Body of pancreas (tissue), 4 donors: Measurements from ENCODE around the gene IER3IP1. TPM values are rescaled to one million over a fixed set of nuclear protein-coding genes. Genes with fewer than 3 reads are reported as not detected.
A peak's percentile ranks its signal among the peaks of the same experiment; 100 is the strongest.

ENCODE experiments used
- ATAC-seq: fragments of 150-250 bp; one replicate; pipeline ENCODE4 v1.9.1; 2016
- DNase-seq, 4 donors: peaks; one replicate each; pipeline ENCODE4 v3.0.0-alpha.2; 2019
- H3K27ac ChIP-seq, 4 donors: fragments of 200-600 bp; sonication (generic); 1 replicate in 3 of 4; 2 replicates in 1 of 4; pipeline versions ENCODE4 v1.5.1 to v1.6.1; 2016 to 2019; ENCODE audit warnings: mild to moderate bottlenecking in 1 of 4, mixed read lengths in 1 of 4, moderate library complexity in 1 of 4
- H3K27me3 ChIP-seq, 2 donors: fragments of 200-600 bp; sonication (generic); one replicate each; pipeline ENCODE4 v1.6.0; 2016; ENCODE audit warnings: mild to moderate bottlenecking in 1 of 2
- H3K36me3 ChIP-seq, 2 donors: fragments of 200-600 bp; sonication (generic); replicated peaks in 1 of 2; 2 replicates each; pipeline ENCODE4 v1.5.1; 2016; ENCODE audit warnings: low read depth in 2 of 2; ENCODE audit not compliant: insufficient read depth in 1 of 2
- H3K4me1 ChIP-seq: fragments of 200-600 bp; sonication (generic); one replicate; pipeline ENCODE4 v1.6.0; 2016
- H3K4me3 ChIP-seq, 2 donors: fragments of 200-600 bp; sonication (generic); 1 replicate in 1 of 2; 2 replicates in 1 of 2; pipeline ENCODE4 v1.5.1; 2016 to 2019
- H3K9me3 ChIP-seq, 3 donors: fragments of 200-600 bp; sonication (generic); 1 replicate in 2 of 3; 2 replicates in 1 of 3; pipeline ENCODE4 v1.5.1; 2016
- POLR2A ChIP-seq, 3 donors: fragments of 450-650 bp; IDR thresholded peaks; one replicate each; pipeline ENCODE4 v1.6.1; 2016; ENCODE audit warnings: antibody characterized with exemption in 3 of 3, mild to moderate bottlenecking in 2 of 3
- WGBS, 2 donors: methylation state at CpG; one replicate each; pipeline ENCODE4 v1.1.5; 2017; 5-methylcytosine and 5-hydroxymethylcytosine counted together
- intact Hi-C: fragments of 100-400 bp; cut with DNase I; formaldehyde crosslinking; loops from one replicate; pipeline ENCODE4 v1.15.1; 2023
- total RNA-seq, 2 donors: library from RNA; depleted of rRNA; stranded (reverse); fragments of >200 nt; gene quantifications; one replicate each; pipeline ENCODE4 v1.1.0, GENCODE V29; 2016
- TF ChIP-seq, protein P1 (sequence below), 7 experiments: fragments of 450-650 bp in 4 of 7; fragments of 200-600 bp in 3 of 7; sonication (generic) in 3 of 7; IDR thresholded peaks; one replicate each; pipeline ENCODE4 v1.5.1; 2016 to 2019; ENCODE audit warnings: antibody characterized with exemption in 7 of 7

Gene IER3IP1
- total RNA-seq, 2 donors from 2014 or later, result 5.6 to 8.0 TPM

DNA sequence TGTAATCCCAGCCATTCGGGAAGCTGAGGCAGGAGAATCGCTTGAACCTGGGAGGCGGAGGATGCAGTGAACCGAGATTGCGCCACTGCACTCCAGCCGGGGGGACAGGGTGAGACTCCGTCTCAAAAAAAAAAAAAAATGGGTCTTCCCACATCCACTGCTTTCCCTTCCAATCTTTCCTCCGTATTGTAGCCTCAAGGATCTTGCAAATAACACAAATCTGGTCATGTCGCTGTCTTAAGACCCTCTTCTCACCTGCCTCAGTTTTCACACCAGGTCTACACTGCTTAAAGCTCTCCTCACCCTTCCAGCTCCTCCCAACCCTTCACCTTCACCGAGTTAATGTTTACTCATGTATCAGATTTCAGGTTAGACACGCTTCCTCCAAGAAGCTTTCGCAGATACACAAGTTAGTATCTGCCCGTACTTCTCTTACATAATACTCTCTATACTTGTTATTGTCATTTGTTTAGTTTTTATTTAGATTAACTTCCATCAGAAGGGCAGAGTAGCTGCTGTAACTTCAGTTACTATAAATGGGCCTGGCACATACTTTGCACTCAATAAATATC lies 1.5 kb downstream of the IER3IP1 start:
- H3K27ac ChIP-seq, result peak overlapping the region in 1 of 4 donors; percentile 3
- H3K4me1 ChIP-seq, result peaks cover 17% of the 10 kb centered on the region
- no peaks in the 10 kb centered on the region for H3K27me3 ChIP-seq
- no peaks in the 10 kb centered on the region for H3K36me3 ChIP-seq
- peak in 2 of 4 donors; percentile 19 to 27 for DNase-seq
- no peak overlapping the region for H3K4me3 ChIP-seq
- ATAC-seq, result no peak
- H3K9me3 ChIP-seq, result no peaks in the 10 kb centered on the region
- TF ChIP-seq, protein P1, sequence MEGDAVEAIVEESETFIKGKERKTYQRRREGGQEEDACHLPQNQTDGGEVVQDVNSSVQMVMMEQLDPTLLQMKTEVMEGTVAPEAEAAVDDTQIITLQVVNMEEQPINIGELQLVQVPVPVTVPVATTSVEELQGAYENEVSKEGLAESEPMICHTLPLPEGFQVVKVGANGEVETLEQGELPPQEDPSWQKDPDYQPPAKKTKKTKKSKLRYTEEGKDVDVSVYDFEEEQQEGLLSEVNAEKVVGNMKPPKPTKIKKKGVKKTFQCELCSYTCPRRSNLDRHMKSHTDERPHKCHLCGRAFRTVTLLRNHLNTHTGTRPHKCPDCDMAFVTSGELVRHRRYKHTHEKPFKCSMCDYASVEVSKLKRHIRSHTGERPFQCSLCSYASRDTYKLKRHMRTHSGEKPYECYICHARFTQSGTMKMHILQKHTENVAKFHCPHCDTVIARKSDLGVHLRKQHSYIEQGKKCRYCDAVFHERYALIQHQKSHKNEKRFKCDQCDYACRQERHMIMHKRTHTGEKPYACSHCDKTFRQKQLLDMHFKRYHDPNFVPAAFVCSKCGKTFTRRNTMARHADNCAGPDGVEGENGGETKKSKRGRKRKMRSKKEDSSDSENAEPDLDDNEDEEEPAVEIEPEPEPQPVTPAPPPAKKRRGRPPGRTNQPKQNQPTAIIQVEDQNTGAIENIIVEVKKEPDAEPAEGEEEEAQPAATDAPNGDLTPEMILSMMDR (IDR thresholded peaks at IDR 0.05), result no peak
- TF ChIP-seq POLR2A (IDR thresholded peaks at IDR 0.05), result no peak
- WGBS, 2 donors, result 46 to 53% methylated on average over 13 of the region's 13 CpGs
- intact Hi-C loops, result no loop called here

DNA sequence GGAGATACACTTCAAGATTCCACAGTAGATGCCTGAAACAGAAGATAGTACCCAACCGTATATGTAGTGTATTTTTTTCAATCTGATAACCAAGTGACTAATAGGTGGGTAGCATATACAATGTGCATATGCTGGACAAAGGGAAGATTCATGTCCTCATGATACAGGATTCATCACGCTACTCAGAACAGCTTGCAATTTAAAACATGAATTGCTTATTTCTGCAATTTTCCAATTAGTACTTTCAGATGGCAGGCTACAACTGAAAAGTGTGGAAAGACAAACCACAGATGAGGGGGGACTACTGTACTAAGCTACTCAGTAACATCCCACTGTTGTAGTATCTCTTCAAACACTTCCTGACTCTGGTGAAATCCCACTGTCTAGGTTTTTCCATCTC lies 3.7 kb downstream of the IER3IP1 start:
- no peak overlapping the region for H3K27ac ChIP-seq
- no peaks in the 10 kb centered on the region for H3K9me3 ChIP-seq
- TF ChIP-seq, protein P1 (IDR thresholded peaks at IDR 0.05), result no peak
- TF ChIP-seq POLR2A (IDR thresholded peaks at IDR 0.05), result no peak
- peaks cover 17% of the 10 kb centered on the region for H3K4me1 ChIP-seq
- 68 to 75% methylated on average over 2 of the region's 2 CpGs for WGBS, 2 donors
- H3K4me3 ChIP-seq, result no peak overlapping the region
- DNase-seq (no peak), ATAC-seq (no peak)
- intact Hi-C loops, result no loop called here
- H3K27me3 ChIP-seq, result no peaks in the 10 kb centered on the region
- H3K36me3 ChIP-seq, result no peaks in the 10 kb centered on the region

DNA sequence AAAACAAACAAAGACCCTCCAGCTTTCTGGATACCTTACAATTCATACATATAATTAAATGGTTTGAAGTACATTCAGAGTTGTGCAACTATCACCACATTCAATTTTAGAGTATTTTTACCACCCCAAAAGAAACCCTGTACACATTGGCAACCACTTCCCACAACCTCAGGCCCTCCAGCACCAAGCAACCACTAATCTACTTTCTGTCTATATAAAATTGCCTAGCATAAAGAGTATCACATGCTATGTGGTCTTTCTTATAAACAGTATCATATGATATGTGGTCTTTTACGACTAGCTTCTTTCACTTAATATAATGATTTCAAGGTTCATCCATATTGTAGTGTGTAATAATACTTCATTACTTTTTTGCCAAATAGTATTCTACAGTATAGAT lies 7.3 kb downstream of the IER3IP1 start:
- ATAC-seq, result no peak
- 79 to 81% methylated on average over 1 of the region's 1 CpG for WGBS, 2 donors
- Histone ChIP-seq H3K9me3 (no peaks in the 10 kb centered on the region), H3K27ac (no peak overlapping the region), H3K4me3 (no peak overlapping the region), H3K36me3 (no peaks in the 10 kb centered on the region), H3K4me1 (peaks cover 14% of the 10 kb centered on the region), H3K27me3 (no peaks in the 10 kb centered on the region)
- TF ChIP-seq, protein P1 (IDR thresholded peaks at IDR 0.05), result no peak
- no peak for TF ChIP-seq POLR2A (IDR thresholded peaks at IDR 0.05)
- DNase-seq, result no peak
- intact Hi-C loops, result no loop called here

DNA sequence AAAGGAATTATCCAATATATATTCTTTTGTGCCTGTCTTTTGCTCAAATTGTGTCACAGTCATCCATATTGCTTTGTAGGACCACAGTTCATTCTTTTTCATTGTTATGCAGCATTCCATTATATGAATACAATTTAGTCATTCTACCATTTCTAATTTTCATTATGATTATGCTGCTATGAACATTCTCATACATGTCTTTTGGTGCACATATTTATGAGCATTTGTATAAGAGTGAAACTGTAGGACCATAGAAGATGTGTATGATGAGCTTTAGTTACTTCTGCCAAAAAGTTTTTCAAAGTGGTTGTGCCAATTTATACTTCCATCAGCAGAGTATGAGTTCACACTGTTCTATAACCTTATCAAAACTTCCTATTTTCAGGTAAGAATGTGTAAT lies 7.7 kb downstream of the IER3IP1 start:
- TF ChIP-seq, protein P1 (IDR thresholded peaks at IDR 0.05), result no peak
- no peak for TF ChIP-seq POLR2A (IDR thresholded peaks at IDR 0.05)
- H3K4me1 ChIP-seq, result peaks cover 12% of the 10 kb centered on the region
- H3K27me3 ChIP-seq, result no peaks in the 10 kb centered on the region
- intact Hi-C loops, result no loop called here
- H3K27ac ChIP-seq, result no peak overlapping the region
- DNase-seq (no peak), ATAC-seq (no peak)
- H3K9me3 ChIP-seq, result no peaks in the 10 kb centered on the region
- no peak overlapping the region for H3K4me3 ChIP-seq
- H3K36me3 ChIP-seq, result no peaks in the 10 kb centered on the region

DNA sequence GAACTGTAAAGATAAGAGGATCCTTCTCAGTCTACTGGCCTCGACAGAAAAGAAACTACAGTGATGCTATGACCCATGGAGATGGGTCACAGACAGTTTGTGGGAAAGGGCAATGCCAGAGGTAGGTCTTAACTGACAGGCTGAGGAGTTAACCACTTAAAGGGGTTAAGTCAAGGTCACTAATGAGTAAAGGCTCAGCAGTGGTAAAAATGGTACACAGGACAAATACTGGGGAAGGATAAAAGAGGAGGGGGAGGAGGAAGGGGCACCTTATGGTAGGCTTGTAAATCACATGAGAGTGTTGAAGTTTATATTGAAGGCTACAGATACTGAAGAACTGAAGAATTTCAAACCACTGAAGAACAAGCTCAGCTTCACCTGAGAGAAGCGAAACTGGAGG lies 9.9 kb downstream of the IER3IP1 start:
- Histone ChIP-seq H3K4me1 (peaks cover 8% of the 10 kb centered on the region), H3K4me3 (no peak overlapping the region), H3K36me3 (no peaks in the 10 kb centered on the region), H3K9me3 (no peaks in the 10 kb centered on the region), H3K27ac (no peak overlapping the region), H3K27me3 (no peaks in the 10 kb centered on the region)
- ATAC-seq (no peak), DNase-seq (no peak)
- 54 to 60% methylated on average over 2 of the region's 2 CpGs for WGBS, 2 donors
- intact Hi-C loops, result no loop called here
- TF ChIP-seq, protein P1 (IDR thresholded peaks at IDR 0.05), result no peak
- no peak for TF ChIP-seq POLR2A (IDR thresholded peaks at IDR 0.05)
